HEK293T (cell line): ENCODE results near the gene MAML2.

Experiments used
- BHLHE40 ChIP-seq: fragments of 450-650 bp; IDR thresholded peaks from 2 replicates; pipeline ENCODE4 v1.6.1; 2016; ENCODE audit warnings: mild to moderate bottlenecking, moderate library complexity, borderline replicate concordance
- ELF4 ChIP-seq: fragments of 450-650 bp; IDR thresholded peaks from 2 replicates; pipeline ENCODE4 v1.6.1; 2017; ENCODE audit warnings: antibody characterized with exemption
- FOXA1 ChIP-seq: fragments of 450-650 bp; IDR thresholded peaks from 2 replicates; pipeline ENCODE4 v1.6.1; 2016; ENCODE audit warnings: mild to moderate bottlenecking
- NFRKB ChIP-seq: fragments of 450-650 bp; IDR thresholded peaks from 2 replicates; pipeline ENCODE4 v1.6.1; 2016; ENCODE audit warnings: mild to moderate bottlenecking, moderate library complexity
- SP1 ChIP-seq: fragments of 450-650 bp; IDR thresholded peaks from 2 replicates; pipeline ENCODE4 v1.6.1; 2017
- TARDBP ChIP-seq: fragments of 450-650 bp; IDR thresholded peaks from 2 replicates; pipeline ENCODE4 v1.6.1; 2016

- TF ChIP-seq NFRKB (no peak), FOXA1 (no peak), BHLHE40 (no peak), SP1 (no peak), TARDBP (no peak), ELF4 (no peak)
Measured at GRCh38 chr11:96218901-96219300, 124.1 kb downstream of the MAML2 start.
